GM12865 (cell line): Measurements from ENCODE around the gene TANGO6.
A peak's percentile ranks its signal among the peaks of the same experiment; 100 is the strongest.
"Not testable (repeated sequence)": the region's sequence is repeated elsewhere in the genome, so short reads cannot be mapped to it uniquely, and the experiment has no call there.

Source experiments
- DNase-seq: peaks from one replicate; pipeline ENCODE4 v3.0.0; 2010; ENCODE audit warnings: low read depth
- H3K4me3 ChIP-seq: 2 replicates; pipeline ENCODE4 v1.5.1; 2011; ENCODE audit warnings: mild to moderate bottlenecking, low read depth, low read length, control low read depth
- CTCF ChIP-seq: IDR thresholded peaks from 2 replicates; pipeline ENCODE4 v1.5.1; 2011; ENCODE audit warnings: low read length, control low read depth, low read depth, inconsistent platforms; ENCODE audit not compliant: insufficient read depth; ENCODE audit errors: missing control alignments

Gene TANGO6

GRCh38 chr16:68978303-68978954, 135.1 kb downstream of the TANGO6 start:
- DNase-seq = no peak
- no peak overlapping the region for H3K4me3 ChIP-seq
- TF ChIP-seq CTCF = no peak

GRCh38 chr16:68980695-68981315, 137.5 kb downstream of the TANGO6 start:
- TF ChIP-seq CTCF = no peak
- H3K4me3 ChIP-seq = no peak overlapping the region

GRCh38 chr16:68981971-68982370, 138.6 kb downstream of the TANGO6 start:
- no peak overlapping the region for H3K4me3 ChIP-seq
- no peak for DNase-seq
- no peak for TF ChIP-seq CTCF

More at GRCh38 chr16:68980695-68981315, 137.5 kb downstream of the TANGO6 start:
- DNase-seq = no peak

- DNase-seq = no peak
- H3K4me3 ChIP-seq = no peak overlapping the region
- TF ChIP-seq CTCF = no peak
Observed at GRCh38 chr16:68984467-68984866, 141.1 kb downstream of the TANGO6 start.

- DNase-seq = no peak
- TF ChIP-seq CTCF = no peak
Observed at GRCh38 chr16:68985268-68985667, 141.9 kb downstream of the TANGO6 start.

GRCh38 chr16:68985855-68986254, 142.5 kb downstream of the TANGO6 start:
- DNase-seq = no peak
- H3K4me3 ChIP-seq = no peak overlapping the region
- no peak for TF ChIP-seq CTCF

More at GRCh38 chr16:68985268-68985667, 141.9 kb downstream of the TANGO6 start:
- H3K4me3 ChIP-seq = no peak overlapping the region

- H3K4me3 ChIP-seq = no peak overlapping the region
- TF ChIP-seq CTCF = no peak
- no peak for DNase-seq
Observed at GRCh38 chr16:68987734-68988457, 144.6 kb downstream of the TANGO6 start.

GRCh38 chr16:68990172-68990845, 147.0 kb downstream of the TANGO6 start:
- H3K4me3 ChIP-seq = not testable (repeated sequence)
- peak; percentile 2 for DNase-seq
